PC-9 (cell line): Measurements from ENCODE around the gene ZFY. TPM values are rescaled to one million over a fixed set of nuclear protein-coding genes. Genes with fewer than 3 reads are reported as not detected.

Experiments used
- BruUV-seq: library from RNA; stranded (reverse); fragments of 400-500 nt; replicated peaks from 2 replicates; lab custom pipeline; 2021; lab: Mats Ljungman, UMichigan
- CTCF ChIA-PET: fragments of 300-600 bp; sonication (Branson Sonifier 250); formaldehyde crosslinking; loops from one replicate; lab custom pipeline; 2022; ENCODE audit warnings: antibody characterized with exemption; lab: Charles Lee
- POLR2A ChIA-PET: fragments of 300-600 bp; sonication (Branson Sonifier 250); formaldehyde crosslinking; loops from one replicate; lab custom pipeline; 2022; ENCODE audit warnings: antibody characterized with exemption; ENCODE audit not compliant: unreplicated experiment; lab: Charles Lee
- DNase-seq, 2 experiments: peaks; one replicate each; pipeline versions ENCODE4 v3.0.0 to v3.0.0-alpha.2; 2015 to 2022; ENCODE audit warnings: mixed read lengths in 1 of 2
- H2AFZ ChIP-seq: fragments of 200-600 bp; sonication (generic); 2 replicates; pipeline ENCODE4 v1.8.1; 2017; ENCODE audit warnings: antibody characterized with exemption
- H3F3A ChIP-seq: fragments of 200-600 bp; sonication (generic); 2 replicates; pipeline ENCODE4 v1.8.1; 2017; ENCODE audit warnings: antibody characterized with exemption, mild to moderate bottlenecking, low read depth; ENCODE audit not compliant: insufficient read depth
- H3K27ac ChIP-seq: fragments of 200-600 bp; sonication (generic); 2 replicates; pipeline ENCODE4 v1.6.1; 2016; ENCODE audit warnings: mixed run types
- H3K27me3 ChIP-seq: fragments of 200-600 bp; sonication (generic); 2 replicates; pipeline ENCODE4 v1.6.1; 2016; ENCODE audit warnings: low read depth, mixed run types; ENCODE audit not compliant: insufficient read depth
- H3K36me3 ChIP-seq: fragments of 200-600 bp; sonication (generic); 2 replicates; pipeline ENCODE4 v1.6.1; 2016; ENCODE audit warnings: low read depth, mixed run types
- H3K4me1 ChIP-seq: fragments of 200-600 bp; sonication (generic); replicated peaks from 2 replicates; pipeline ENCODE4 v1.6.1; 2016; ENCODE audit warnings: mixed run types; ENCODE audit not compliant: insufficient read depth
- H3K4me2 ChIP-seq: fragments of 200-600 bp; sonication (generic); 2 replicates; pipeline ENCODE4 v1.6.1; 2017; ENCODE audit warnings: mixed run types
- H3K4me3 ChIP-seq: fragments of 200-600 bp; sonication (generic); 2 replicates; pipeline ENCODE4 v1.6.1; 2016; ENCODE audit warnings: mixed run types
- H3K79me2 ChIP-seq: fragments of 200-600 bp; sonication (generic); 2 replicates; pipeline ENCODE4 v1.6.1; 2017; ENCODE audit warnings: low read depth, mixed run types
- H3K9me2 ChIP-seq: fragments of 200-600 bp; sonication (generic); 2 replicates; pipeline ENCODE4 v1.8.1; 2017; ENCODE audit warnings: mild to moderate bottlenecking; ENCODE audit not compliant: insufficient read depth
- H3K9me3 ChIP-seq: fragments of 200-600 bp; sonication (generic); 2 replicates; pipeline ENCODE4 v1.8.1; 2016; ENCODE audit warnings: low read depth; ENCODE audit not compliant: insufficient read depth
- H4K20me1 ChIP-seq: fragments of 200-600 bp; sonication (generic); 2 replicates; pipeline ENCODE4 v1.8.1; 2017; ENCODE audit not compliant: insufficient read depth
- EZH2 ChIP-seq: fragments of 200-600 bp; sonication (generic); IDR thresholded peaks from 2 replicates; pipeline ENCODE4 v1.8.0; 2017; ENCODE audit warnings: antibody characterized with exemption, low read depth
- intact Hi-C: fragments of 100-400 bp; cut with micrococcal nuclease; formaldehyde crosslinking; loops from one replicate; pipeline ENCODE4 v1.10.0; 2022; ENCODE audit not compliant: unreplicated experiment
- total RNA-seq: library from RNA; stranded (reverse); gene quantifications from 2 replicates; pipeline ENCODE4 v1.2.3, GENCODE V29; 2021
- TF ChIP-seq, protein P1 (sequence below): fragments of 200-600 bp; sonication (generic); conservative IDR thresholded peaks from 2 replicates; pipeline ENCODE4 v1.6.1; 2017; ENCODE audit warnings: mixed run types, antibody characterized with exemption, mild to moderate bottlenecking, moderate library complexity

ZFY gene
- total RNA-seq, 1 experiment from 2014 or later = not detected

DNA sequence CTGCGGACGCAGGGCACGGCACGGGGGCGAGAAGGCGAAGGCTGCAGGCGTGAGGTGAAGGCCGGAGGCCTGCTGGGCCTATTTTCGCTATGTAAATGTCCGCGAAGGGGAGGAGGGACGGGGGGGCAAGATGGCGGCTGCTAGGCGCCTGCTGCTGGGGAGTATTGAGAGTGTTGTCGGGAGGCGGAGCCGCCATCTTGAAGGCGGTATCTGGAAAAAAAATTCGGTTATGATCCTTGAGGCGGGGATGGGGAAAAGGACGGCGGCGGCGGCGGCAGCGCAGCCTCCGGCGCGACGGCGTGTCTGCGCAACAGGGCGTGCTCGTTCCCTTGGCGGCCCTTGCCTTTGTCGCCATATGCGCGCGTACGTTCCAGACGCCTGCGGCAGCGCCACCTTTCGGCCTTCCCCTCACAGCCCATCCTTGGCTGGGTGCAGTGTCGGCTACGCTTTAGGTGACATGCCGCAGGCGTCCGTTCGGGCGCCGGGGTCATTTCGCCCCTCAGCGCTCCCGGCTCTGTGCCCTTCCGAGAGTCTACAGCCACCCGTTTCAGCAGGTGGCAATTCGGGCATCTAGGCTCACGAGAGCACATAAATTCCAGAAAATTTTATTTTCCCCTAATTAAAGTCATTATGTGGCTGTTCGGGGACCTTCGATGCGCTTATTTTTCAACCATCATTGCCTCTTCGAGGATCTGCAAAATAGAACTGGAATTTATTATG, 695 bp downstream of the ZFY start:
- Histone ChIP-seq H2AFZ (no peak overlapping the region), H3K79me2 (no peaks in the 10 kb centered on the region)
- POLR2A ChIA-PET = no interaction called here

DNA sequence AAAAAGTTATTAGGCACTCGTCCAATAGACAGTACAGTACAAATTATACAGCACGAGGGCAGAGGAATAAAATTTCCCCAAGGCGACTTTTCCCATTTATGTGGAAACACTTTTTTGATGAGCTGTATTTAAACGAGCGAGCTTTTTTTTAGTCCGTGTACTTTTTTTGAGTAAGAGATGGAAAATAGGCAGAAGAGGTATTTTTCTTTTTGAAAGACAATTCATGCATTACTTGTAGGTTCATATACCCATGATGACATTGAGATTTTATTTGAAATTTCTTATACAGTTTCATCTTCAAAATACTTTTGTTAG, 1.2 kb downstream of the ZFY start:
- Histone ChIP-seq H3K4me1 (no peaks in the 10 kb centered on the region), H3K4me2 (no peak overlapping the region), H3K36me3 (no peaks in the 10 kb centered on the region), H3K27ac (no peak overlapping the region), H3K9me2 (no peaks in the 10 kb centered on the region), H3F3A (no peaks in the 10 kb centered on the region), H2AFZ (no peak overlapping the region), H3K9me3 (no peaks in the 10 kb centered on the region), H3K27me3 (no peaks in the 10 kb centered on the region), H3K4me3 (no peak overlapping the region), H3K79me2 (no peaks in the 10 kb centered on the region), H4K20me1 (no peaks in the 10 kb centered on the region)
- ChIA-PET POLR2A (no interaction called here), CTCF (no interaction called here)
- no TSS peak for BruUV-seq
- intact Hi-C loops = no loop called here
- no peak for DNase-seq
- TF ChIP-seq, protein P1, sequence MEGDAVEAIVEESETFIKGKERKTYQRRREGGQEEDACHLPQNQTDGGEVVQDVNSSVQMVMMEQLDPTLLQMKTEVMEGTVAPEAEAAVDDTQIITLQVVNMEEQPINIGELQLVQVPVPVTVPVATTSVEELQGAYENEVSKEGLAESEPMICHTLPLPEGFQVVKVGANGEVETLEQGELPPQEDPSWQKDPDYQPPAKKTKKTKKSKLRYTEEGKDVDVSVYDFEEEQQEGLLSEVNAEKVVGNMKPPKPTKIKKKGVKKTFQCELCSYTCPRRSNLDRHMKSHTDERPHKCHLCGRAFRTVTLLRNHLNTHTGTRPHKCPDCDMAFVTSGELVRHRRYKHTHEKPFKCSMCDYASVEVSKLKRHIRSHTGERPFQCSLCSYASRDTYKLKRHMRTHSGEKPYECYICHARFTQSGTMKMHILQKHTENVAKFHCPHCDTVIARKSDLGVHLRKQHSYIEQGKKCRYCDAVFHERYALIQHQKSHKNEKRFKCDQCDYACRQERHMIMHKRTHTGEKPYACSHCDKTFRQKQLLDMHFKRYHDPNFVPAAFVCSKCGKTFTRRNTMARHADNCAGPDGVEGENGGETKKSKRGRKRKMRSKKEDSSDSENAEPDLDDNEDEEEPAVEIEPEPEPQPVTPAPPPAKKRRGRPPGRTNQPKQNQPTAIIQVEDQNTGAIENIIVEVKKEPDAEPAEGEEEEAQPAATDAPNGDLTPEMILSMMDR = no peak
- TF ChIP-seq EZH2 = no peak

More for the DNA sequence above, 695 bp downstream of the ZFY start:
- H3K4me1 ChIP-seq = no peaks in the 10 kb centered on the region
- no peaks in the 10 kb centered on the region for H3K27me3 ChIP-seq
- H4K20me1 ChIP-seq = no peaks in the 10 kb centered on the region
- no peaks in the 10 kb centered on the region for H3K9me2 ChIP-seq
- no peak overlapping the region for H3K4me3 ChIP-seq
- intact Hi-C loops = no loop called here
- no peaks in the 10 kb centered on the region for H3K9me3 ChIP-seq
- H3F3A ChIP-seq = no peaks in the 10 kb centered on the region
- H3K27ac ChIP-seq = no peak overlapping the region
- CTCF ChIA-PET = no interaction called here
- TF ChIP-seq EZH2 = no peak
- H3K36me3 ChIP-seq = no peaks in the 10 kb centered on the region
- no TSS peak for BruUV-seq
- DNase-seq = no peak
- H3K4me2 ChIP-seq = no peak overlapping the region

DNA sequence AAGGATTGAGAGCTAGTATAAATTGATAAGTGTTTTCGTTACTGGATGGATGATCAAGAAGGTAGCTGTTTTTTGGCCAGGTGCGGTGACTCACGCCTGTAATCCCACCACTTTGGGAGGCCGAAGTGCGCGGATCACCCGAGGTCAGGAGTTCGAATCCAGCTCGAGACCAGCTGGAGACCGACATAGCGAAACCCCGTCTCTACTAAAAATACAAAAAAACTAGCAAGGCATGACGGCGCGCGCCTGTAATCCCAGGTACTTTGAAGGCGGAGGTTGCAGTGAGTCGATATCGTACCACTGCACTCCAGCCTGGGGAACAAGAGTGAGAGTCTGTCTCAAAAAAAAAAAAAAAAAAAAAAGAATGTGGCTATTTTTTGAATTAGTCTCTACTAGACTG, 2.0 kb downstream of the ZFY start:
- Histone ChIP-seq H3K9me3 (no peaks in the 10 kb centered on the region), H3K36me3 (no peaks in the 10 kb centered on the region), H3K27ac (no peak overlapping the region), H4K20me1 (no peaks in the 10 kb centered on the region), H3K4me3 (no peak overlapping the region), H2AFZ (no peak overlapping the region), H3K27me3 (no peaks in the 10 kb centered on the region), H3K79me2 (no peaks in the 10 kb centered on the region), H3K9me2 (no peaks in the 10 kb centered on the region), H3F3A (no peaks in the 10 kb centered on the region), H3K4me1 (no peaks in the 10 kb centered on the region), H3K4me2 (no peak overlapping the region)
- POLR2A ChIA-PET = no interaction called here
- no TSS peak for BruUV-seq
- no peak for DNase-seq
- CTCF ChIA-PET = no interaction called here
- TF ChIP-seq, protein P1 = no peak
- no peak for TF ChIP-seq EZH2
- intact Hi-C loops = no loop called here
